HG03196 (cell line): ENCODE results near the gene SURF6.
"Not testable (repeated sequence)": the region's sequence is repeated elsewhere in the genome, so short reads cannot be mapped to it uniquely, and the experiment has no call there.

ENCODE experiments used
- ATAC-seq: cut with Tn5 transposase; IDR thresholded peaks from one replicate; pipeline ENCODE4 v1.9.1; 2021; ENCODE audit not compliant: unreplicated experiment

The SURF6 gene

GRCh38 chr9:133348718-133349573 lies 13.0 kb upstream of the SURF6 start:
- no peak for ATAC-seq

GRCh38 chr9:133347985-133348717 lies 12.2 kb upstream of the SURF6 start, which contains the start of the genes MED22 and RPL7A:
Gene MED22, minus strand, starts transcription at chr9:133348131. Its CDS starts 1,469 bp downstream, at chr9:133346662.
Gene RPL7A, plus strand, starts transcription at chr9:133348218. Its CDS starts 26 bp downstream, at chr9:133348244.
- ATAC-seq: peak; percentile 74

- ATAC-seq: peak; percentile 26
Measured at GRCh38 chr9:133347515-133347984, 11.6 kb upstream of the SURF6 start.

DNA sequence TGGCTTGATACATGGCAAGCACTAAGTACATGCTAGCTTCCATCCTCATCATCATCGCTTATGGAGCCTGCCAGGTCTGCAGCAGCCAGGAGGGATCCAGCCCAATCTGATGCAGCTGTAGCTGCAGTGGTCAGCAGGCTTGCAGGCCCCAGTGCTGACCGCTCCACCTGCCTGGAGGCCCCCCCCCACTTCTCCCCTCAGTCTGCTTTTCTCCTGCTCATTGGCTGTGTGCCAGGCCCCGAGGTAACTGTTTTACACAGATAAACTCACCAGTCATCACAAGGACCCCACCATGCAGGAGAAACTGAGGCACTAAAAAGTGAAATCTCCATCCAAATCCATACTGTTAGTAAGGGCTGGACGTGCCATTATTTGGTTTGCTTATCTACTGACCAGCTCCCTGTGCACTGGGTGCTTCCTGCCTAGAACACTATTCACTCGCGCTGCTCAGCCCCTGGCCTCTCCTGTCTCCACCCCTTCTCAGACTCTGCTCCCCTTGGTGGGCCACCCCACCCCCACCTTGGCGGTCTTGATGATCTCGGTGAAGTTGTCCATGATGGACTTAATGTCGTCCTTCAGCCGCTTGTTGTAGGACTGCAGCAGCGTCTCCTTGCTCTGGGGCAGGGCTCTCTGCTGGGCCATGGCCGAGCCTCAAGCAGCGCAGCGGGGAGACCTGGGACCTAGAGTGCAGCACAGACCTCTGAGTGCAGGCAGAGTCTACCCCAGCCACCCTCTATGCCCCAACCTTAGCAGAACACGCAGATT lies 10.2 kb upstream of the SURF6 start:
- no peak for ATAC-seq

DNA sequence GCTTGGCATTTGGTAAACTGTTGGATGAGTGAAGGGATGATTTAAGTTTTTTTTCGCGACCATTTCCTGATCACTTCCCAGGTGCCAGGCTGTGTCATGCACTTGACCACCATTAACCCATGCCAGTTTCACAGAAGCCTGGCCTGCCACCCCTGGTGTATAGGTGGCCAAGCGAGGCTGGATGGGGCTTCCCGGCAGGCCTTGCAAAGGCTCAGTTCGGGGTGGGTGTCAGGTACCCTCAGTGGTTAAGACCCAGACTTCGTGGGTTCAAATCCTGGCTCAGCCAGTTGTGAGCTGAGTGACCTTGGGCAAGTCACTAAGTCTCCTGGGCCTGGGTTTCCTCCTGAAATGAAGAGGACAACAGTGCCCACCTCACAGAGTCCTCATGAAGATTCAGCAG lies 9.6 kb upstream of the SURF6 start:
- no peak for ATAC-seq

- ATAC-seq: no peak
Measured at GRCh38 chr9:133344979-133345378, 9.0 kb upstream of the SURF6 start.

GRCh38 chr9:133344071-133344470 lies 8.1 kb upstream of the SURF6 start:
- ATAC-seq: no peak

DNA sequence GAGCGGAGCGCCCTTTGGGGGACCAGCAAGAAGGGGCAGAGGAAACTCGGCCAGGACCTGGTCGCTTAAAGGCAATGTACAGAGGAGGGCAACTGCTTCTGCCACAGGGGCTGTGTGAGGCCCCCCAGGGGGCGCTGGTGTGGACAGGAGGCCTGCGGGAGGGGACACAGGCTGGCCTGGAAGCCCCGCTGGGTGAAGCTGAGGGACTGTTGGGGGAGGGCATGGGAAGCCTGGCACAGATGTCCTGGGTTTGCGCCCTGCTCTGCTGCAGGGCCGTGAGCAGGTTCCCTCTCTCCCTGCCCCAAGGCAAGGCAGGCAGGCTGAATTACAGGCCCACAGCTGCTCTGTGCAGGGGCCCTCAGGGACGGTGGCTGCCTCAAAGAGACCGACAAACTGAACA lies 6.6 kb upstream of the SURF6 start:
- no peak for ATAC-seq

DNA sequence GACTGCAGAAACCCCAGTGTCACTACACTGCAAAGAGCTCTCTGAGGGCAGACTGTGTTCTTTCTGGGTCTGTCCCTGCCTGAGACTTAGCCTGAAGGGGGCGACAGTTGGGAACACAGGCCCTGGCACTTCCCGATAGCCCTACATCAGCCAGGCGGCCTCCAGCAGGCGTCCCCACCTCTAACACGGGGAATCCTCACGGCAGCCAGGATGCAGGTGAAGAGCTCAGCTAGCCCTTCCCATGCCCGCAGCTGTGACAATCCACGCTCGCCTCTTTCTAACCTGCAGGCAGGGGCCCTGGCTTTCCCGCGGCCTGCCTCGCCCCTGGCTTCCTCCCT lies 6.0 kb upstream of the SURF6 start:
- ATAC-seq: no peak

- ATAC-seq: no peak
Measured at GRCh38 chr9:133341369-133342068, 5.5 kb upstream of the SURF6 start.

DNA sequence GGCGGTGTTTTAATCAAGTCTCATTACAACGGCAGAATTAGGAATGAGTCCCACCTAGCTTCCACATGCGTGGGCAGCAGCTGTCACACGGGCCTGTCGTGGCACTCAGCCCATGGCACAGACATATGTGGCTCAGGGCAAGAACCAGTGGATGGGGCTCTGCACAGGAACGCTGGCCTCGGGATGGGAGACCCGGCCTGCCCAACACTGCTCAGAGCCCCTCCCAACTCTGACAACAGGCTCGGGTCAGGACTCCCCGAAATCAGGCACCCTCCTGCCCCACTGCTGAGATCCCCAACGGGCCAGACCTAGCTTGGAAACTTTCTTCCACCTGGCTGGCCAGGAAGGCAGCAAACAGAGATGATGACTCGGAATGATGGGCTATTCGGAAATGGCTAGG lies 4.9 kb upstream of the SURF6 start:
- ATAC-seq: no peak

- ATAC-seq: no peak
Measured at GRCh38 chr9:133340256-133340655, 4.3 kb upstream of the SURF6 start.

DNA sequence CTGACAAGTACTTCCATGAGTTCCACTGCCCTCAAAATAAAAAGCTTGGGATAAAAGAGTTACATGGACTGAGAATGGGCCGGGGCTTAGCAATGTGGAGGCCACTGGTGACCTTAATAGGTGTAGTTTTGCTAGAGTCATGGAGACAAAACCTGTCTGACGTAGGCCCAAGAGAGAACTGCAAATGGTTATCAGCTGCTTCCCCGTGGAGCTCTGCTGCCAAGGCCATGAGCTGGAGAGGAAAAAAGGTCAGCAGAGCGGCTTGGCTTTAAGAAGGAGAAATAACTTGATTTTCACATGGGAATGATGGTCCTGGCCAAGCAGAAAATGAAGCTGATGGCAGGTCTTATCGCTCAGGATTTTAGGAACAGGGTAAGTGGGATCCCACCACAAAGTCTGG lies 3.7 kb upstream of the SURF6 start:
- ATAC-seq: no peak

DNA sequence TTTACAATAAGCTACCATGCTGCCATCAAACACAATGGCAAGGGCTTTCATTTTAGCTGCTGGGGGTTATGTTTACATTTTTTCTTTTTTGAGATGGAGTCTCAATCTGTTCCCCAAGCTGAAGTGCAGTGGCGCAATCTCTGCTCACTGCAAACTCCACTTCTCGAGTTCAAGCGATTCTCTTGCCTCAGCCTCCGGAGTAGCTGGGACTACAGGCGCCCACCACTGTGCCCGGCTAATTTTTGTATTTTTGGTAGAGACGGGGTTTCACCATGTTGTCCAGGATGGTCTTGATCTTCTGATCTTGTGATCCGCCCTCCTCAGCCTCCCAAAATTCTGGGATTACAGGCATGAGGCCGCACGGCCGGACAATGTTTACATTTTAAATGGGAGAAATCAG lies 1.1 kb downstream of the SURF6 start:
- not testable (repeated sequence) for ATAC-seq

- no peak for ATAC-seq
Measured at GRCh38 chr9:133334161-133334560, 1.8 kb downstream of the SURF6 start.

DNA sequence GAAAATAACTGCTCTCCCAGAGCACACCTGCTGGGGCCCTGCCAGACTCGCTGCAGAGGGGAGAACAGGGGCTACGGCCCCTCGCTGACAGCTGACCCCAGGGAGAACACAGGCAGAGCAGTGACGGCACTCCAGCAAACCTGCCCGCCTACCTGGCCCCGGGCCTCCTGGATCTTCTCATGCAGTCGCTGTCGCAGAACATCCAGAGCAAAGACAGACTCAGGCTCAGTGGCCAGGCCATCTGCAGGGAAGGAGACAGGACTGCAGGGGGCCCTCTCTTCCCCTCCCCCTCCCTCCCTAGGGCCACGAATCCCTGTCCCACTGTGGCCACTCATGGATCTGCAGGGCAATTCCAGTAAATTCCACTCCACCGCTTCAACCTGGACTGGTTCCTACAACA lies 2.4 kb downstream of the SURF6 start:
- no peak for ATAC-seq

GRCh38 chr9:133333011-133333410 lies 3.0 kb downstream of the SURF6 start:
- ATAC-seq: no peak

DNA sequence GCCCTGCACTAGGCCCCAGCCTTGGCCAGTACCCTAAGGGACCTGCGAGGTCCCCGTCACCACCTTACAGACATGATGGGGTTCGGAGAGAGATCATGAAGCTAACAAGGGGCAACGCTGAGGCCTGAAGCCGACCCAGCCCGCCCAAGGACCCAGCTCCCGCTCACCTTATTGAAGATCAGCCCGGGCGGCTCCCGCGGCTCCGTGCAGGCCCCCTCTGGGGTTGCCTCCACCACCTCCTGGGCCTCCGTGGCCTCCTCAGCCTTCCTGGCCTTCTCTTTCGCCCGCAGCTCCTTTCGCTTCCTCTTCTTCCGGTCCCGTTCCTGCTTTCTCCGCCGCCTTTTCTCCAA lies 3.6 kb downstream of the SURF6 start:
- ATAC-seq: no peak

DNA sequence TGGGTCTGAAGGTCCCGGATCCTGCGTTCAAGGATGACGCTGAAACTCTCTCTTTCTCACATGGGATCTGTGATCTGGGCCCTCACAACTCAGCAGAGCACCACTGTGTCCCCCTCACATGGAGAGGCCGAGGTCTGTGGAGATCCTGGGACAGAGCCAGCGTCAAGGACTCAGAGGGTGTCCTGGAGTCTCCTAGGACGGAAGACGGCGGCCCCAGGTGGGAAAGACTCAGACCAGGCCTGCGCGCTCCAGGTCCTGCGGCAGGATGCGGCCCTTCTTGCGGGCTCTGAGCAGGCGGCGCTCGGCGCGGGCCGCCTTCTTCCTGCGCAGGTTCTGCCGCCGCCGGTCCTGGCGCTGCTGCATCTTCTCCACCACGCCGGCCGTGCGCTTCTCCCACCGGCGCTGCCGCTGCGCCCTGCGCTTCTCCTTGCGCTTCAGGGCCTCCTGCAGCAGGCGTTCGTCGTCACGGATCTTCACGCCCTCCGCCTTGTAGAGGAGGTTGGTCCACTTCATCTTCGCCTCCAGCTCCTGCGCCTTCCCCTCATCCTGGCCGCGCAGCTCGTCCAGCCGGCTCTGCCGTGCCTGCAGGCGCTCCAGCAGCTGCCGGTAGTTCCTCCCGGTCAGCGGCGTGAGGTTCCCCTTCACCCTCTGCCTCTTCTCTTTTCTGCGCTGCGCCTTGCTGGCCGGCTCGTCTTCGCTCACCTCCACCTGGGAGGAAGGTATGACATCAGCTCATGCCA lies 4.2 kb downstream of the SURF6 start:
- ATAC-seq: no peak

DNA sequence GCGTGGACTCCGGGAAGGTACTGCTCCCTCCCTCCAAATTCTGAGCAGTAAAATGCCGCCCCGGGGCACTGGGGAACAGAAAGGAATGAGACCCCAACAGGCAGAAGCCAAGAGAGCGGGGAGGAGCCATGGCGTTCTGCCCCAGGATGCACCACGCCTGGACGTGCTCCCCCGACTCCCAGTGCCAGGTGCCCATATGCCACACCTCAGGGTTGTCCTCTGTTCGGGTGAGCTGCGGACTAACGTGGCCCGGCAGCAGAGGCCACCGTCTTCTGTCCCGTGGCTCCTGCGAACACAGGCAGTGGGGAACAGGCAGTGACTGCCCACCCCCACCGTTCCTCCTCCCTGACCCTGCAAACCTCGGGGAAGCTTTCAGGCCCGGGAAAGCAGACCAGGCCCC lies 4.8 kb downstream of the SURF6 start:
- ATAC-seq: no peak
